SU-DHL-6 (cell line): ENCODE data around the gene CHCT1.
"Not testable (repeated sequence)": the region's sequence is repeated elsewhere in the genome, so short reads cannot be mapped to it uniquely, and the experiment has no call there.

Experiments
- H2AFZ ChIP-seq: fragments of 200-600 bp; sonication (generic); 2 replicates; pipeline ENCODE4 v1.6.1; 2014; ENCODE audit warnings: low read depth, mild to moderate bottlenecking, moderate library complexity, mixed read lengths, antibody characterized with exemption, low read length; ENCODE audit not compliant: severe bottlenecking
- H3F3A ChIP-seq: fragments of 200-600 bp; shearing (Covaris generic); 2 replicates; pipeline ENCODE4 v1.6.0; 2016; ENCODE audit warnings: antibody characterized with exemption, mild to moderate bottlenecking; ENCODE audit not compliant: insufficient read depth
- H3K27ac ChIP-seq: fragments of 200-600 bp; sonication (generic); 2 replicates; pipeline ENCODE4 v1.5.1; 2016; ENCODE audit warnings: low read depth, mild to moderate bottlenecking, low read length, moderate library complexity, mixed read lengths
- H3K27me3 ChIP-seq: fragments of 200-600 bp; sonication (generic), shearing (Covaris generic); 2 replicates; pipeline ENCODE4 v1.6.0; 2014; ENCODE audit warnings: mild to moderate bottlenecking, low read length
- H3K36me3 ChIP-seq: fragments of 200-600 bp; sonication (generic); 2 replicates; pipeline ENCODE4 v1.6.1; 2014; ENCODE audit warnings: mild to moderate bottlenecking, low read length, mixed read lengths
- H3K4me2 ChIP-seq: fragments of 300-600, 200-600 bp; shearing (Covaris generic), sonication (generic); 2 replicates; pipeline ENCODE4 v1.6.0; 2014; ENCODE audit warnings: low read length, low read depth, mild to moderate bottlenecking; ENCODE audit not compliant: poor library complexity, severe bottlenecking
- H3K4me3 ChIP-seq: fragments of 200-600 bp; sonication (generic); 2 replicates; pipeline ENCODE4 v1.5.1; 2014; ENCODE audit warnings: antibody characterized with exemption, low read length, mild to moderate bottlenecking, mixed read lengths; ENCODE audit not compliant: insufficient read depth, poor library complexity, severe bottlenecking
- H3K79me2 ChIP-seq: fragments of 200-600 bp; sonication (generic); 2 replicates; pipeline ENCODE4 v1.6.1; 2014; ENCODE audit warnings: mild to moderate bottlenecking, low read length, moderate library complexity; ENCODE audit not compliant: insufficient read depth
- H3K9ac ChIP-seq: fragments of 200-600 bp; sonication (generic); 2 replicates; pipeline ENCODE4 v1.7.0; 2014; ENCODE audit warnings: mild to moderate bottlenecking, low read length
- H3K9me2 ChIP-seq: fragments of 200-600 bp; sonication (generic); replicated peaks from 2 replicates; pipeline ENCODE4 v1.6.1; 2014; ENCODE audit warnings: low read length; ENCODE audit not compliant: insufficient read depth
- H3K9me3 ChIP-seq: fragments of 200-600 bp; sonication (generic); 2 replicates; pipeline ENCODE4 v1.6.1; 2014; ENCODE audit warnings: low read length, mixed read lengths; ENCODE audit not compliant: insufficient read depth
- H4K20me1 ChIP-seq: fragments of 200-600 bp; sonication (generic); 2 replicates; pipeline ENCODE4 v1.6.1; 2014; ENCODE audit warnings: low read depth, mild to moderate bottlenecking, antibody characterized with exemption, low read length, moderate library complexity, mixed read lengths
- CTCF ChIP-seq: fragments of 200-600 bp; sonication (generic); IDR thresholded peaks from one replicate; pipeline ENCODE4 v1.5.1; 2017; ENCODE audit warnings: antibody characterized with exemption, mild to moderate bottlenecking, low read length, moderate library complexity; ENCODE audit not compliant: insufficient read depth, poor library complexity, severe bottlenecking
- EZH2phosphoT487 ChIP-seq: fragments of 200-600 bp; sonication (generic), shearing (Covaris generic); conservative IDR thresholded peaks from 2 replicates; pipeline ENCODE4 v1.6.1; 2018; ENCODE audit warnings: mild to moderate bottlenecking, antibody characterized with exemption, low read length, moderate library complexity, mixed read lengths

CHCT1 gene

GRCh38 chr17:60381958-60382357 lies 40.3 kb upstream of the CHCT1 start:
- Histone ChIP-seq H3K79me2 (peaks cover 16% of the 10 kb centered on the region; the same call in 1 of the 2 replicates), H2AFZ (no peak overlapping the region), H3K9me3 (no peaks in the 10 kb centered on the region), H3K9ac (no peak overlapping the region), H3K27me3 (no peaks in the 10 kb centered on the region), H3F3A (no peaks in the 10 kb centered on the region), H3K36me3 (no peaks in the 10 kb centered on the region), H4K20me1 (0 out of 2 replicates have a peak, but pooled peaks cover 5% of the 10 kb centered on the region), H3K4me2 (no peak overlapping the region), H3K27ac (no peak overlapping the region), H3K9me2 (no peaks in the 10 kb centered on the region), H3K4me3 (no peak overlapping the region)
- TF ChIP-seq EZH2phosphoT487 (no peak), CTCF (no peak)

- Histone ChIP-seq H3K36me3 (no peaks in the 10 kb centered on the region), H4K20me1 (0 out of 2 replicates have a peak, but pooled peaks cover 6% of the 10 kb centered on the region), H3K79me2 (peaks cover 18% of the 10 kb centered on the region; the same call in 1 of the 2 replicates), H3K9ac (no peak overlapping the region), H3F3A (no peaks in the 10 kb centered on the region), H3K27ac (no peak overlapping the region), H3K4me2 (no peak overlapping the region), H3K9me2 (no peaks in the 10 kb centered on the region), H2AFZ (no peak overlapping the region), H3K27me3 (no peaks in the 10 kb centered on the region), H3K4me3 (no peak overlapping the region), H3K9me3 (no peaks in the 10 kb centered on the region)
- TF ChIP-seq EZH2phosphoT487 (no peak), CTCF (no peak)
These were observed 38.9 kb upstream of the CHCT1 start for GRCh38 chr17:60383379-60383778.

- not testable (repeated sequence) for H2AFZ ChIP-seq, H3K27ac ChIP-seq, H3K9me2 ChIP-seq, H3K4me2 ChIP-seq, H3K27me3 ChIP-seq, H3K4me3 ChIP-seq, H3F3A ChIP-seq, H3K9me3 ChIP-seq, H4K20me1 ChIP-seq, H3K9ac ChIP-seq, H3K36me3 ChIP-seq
- H3K79me2 ChIP-seq: peaks cover 24% of the 10 kb centered on the region; the same call in 1 of the 2 replicates
These were observed 37.4 kb upstream of the CHCT1 start for GRCh38 chr17:60384921-60385320.

GRCh38 chr17:60386147-60387058 lies 35.9 kb upstream of the CHCT1 start:
- Histone ChIP-seq H3K79me2 (peaks cover 24% of the 10 kb centered on the region; the same call in 1 of the 2 replicates), H3K9me2 (no peaks in the 10 kb centered on the region), H3K27ac (no peak overlapping the region)

More at GRCh38 chr17:60386147-60387058, 35.9 kb upstream of the CHCT1 start:
- Histone ChIP-seq H3F3A (no peaks in the 10 kb centered on the region), H3K36me3 (no peaks in the 10 kb centered on the region), H4K20me1 (0 out of 2 replicates have a peak, but pooled peaks cover 6% of the 10 kb centered on the region), H2AFZ (no peak overlapping the region), H3K4me3 (no peak overlapping the region), H3K9me3 (no peaks in the 10 kb centered on the region), H3K27me3 (no peaks in the 10 kb centered on the region), H3K9ac (no peak overlapping the region), H3K4me2 (no peak overlapping the region)
- no peak for TF ChIP-seq CTCF
- no peak for TF ChIP-seq EZH2phosphoT487
